ENCODE data around the gene GPR183. TPM values are rescaled to one million over a fixed set of nuclear protein-coding genes. Genes with fewer than 3 reads are reported as not detected.

Gene GPR183
- polyA plus RNA-seq, 4 donors: 2.4 to 5.7 (median 5.5) TPM; not detected in 1

- FAIRE-seq: no peak
- DNase-seq: no peak
- Histone ChIP-seq H3K4me3 (ENCODE audit: low read depth in 1 of 3, low read length in 3 of 3) (no peak overlapping the region), H3K4me1 (ENCODE audit: control insufficient read depth in 3 of 3, insufficient read depth in 2 of 3, low read depth in 1 of 3, low read length in 2 of 3) (peaks cover 0 to 15% (median 6%) of the 10 kb centered on the region in 3 donors), H3K9me3 (ENCODE audit: control insufficient read depth in 2 of 2, insufficient read depth in 1 of 2, low read depth in 1 of 2, low read length in 1 of 2) (no peaks in the 10 kb centered on the region), H3K36me3 (ENCODE audit: control insufficient read depth in 3 of 3, insufficient read depth in 2 of 3, low read depth in 1 of 3, low read length in 3 of 3) (peaks cover 0 to 13% (median 3%) of the 10 kb centered on the region in 3 donors), H3K27me3 (ENCODE audit: control insufficient read depth in 3 of 3, insufficient read depth in 3 of 3, low read length in 3 of 3) (no peaks in the 10 kb centered on the region), H3K27ac (ENCODE audit: low read depth in 1 of 3, low read length in 2 of 3) (no peak overlapping the region)
- WGBS, 3 donors: 75 to 85% (median 77%) methylated on average over 3 of the region's 3 CpGs
Observed at GRCh38 chr13:99290894-99291293, 16.3 kb downstream of the GPR183 start.

GRCh38 chr13:99289674-99290337, 17.4 kb downstream of the GPR183 start:
- no peaks in the 10 kb centered on the region for H3K9me3 ChIP-seq (ENCODE audit: control insufficient read depth in 2 of 2, insufficient read depth in 1 of 2, low read depth in 1 of 2, low read length in 1 of 2)
- FAIRE-seq: no peak

GRCh38 chr13:99289271-99289670, 17.9 kb downstream of the GPR183 start:
- Histone ChIP-seq H3K27ac (ENCODE audit: low read depth in 1 of 3, low read length in 2 of 3) (no peak overlapping the region), H3K4me3 (ENCODE audit: low read depth in 1 of 3, low read length in 3 of 3) (no peak overlapping the region), H3K36me3 (ENCODE audit: control insufficient read depth in 3 of 3, insufficient read depth in 2 of 3, low read depth in 1 of 3, low read length in 3 of 3) (peaks cover 0 to 13% (median 0%) of the 10 kb centered on the region in 3 donors), H3K4me1 (ENCODE audit: control insufficient read depth in 3 of 3, insufficient read depth in 2 of 3, low read depth in 1 of 3, low read length in 2 of 3) (peaks cover 0 to 17% (median 10%) of the 10 kb centered on the region in 3 donors), H3K9me3 (ENCODE audit: control insufficient read depth in 2 of 2, insufficient read depth in 1 of 2, low read depth in 1 of 2, low read length in 1 of 2) (no peaks in the 10 kb centered on the region), H3K27me3 (ENCODE audit: control insufficient read depth in 3 of 3, insufficient read depth in 3 of 3, low read length in 3 of 3) (no peaks in the 10 kb centered on the region)
- WGBS, 3 donors: 82 to 96% (median 88%) methylated on average over 2 of the region's 2 CpGs
- DNase-seq (no peak), FAIRE-seq (no peak)

More at GRCh38 chr13:99289674-99290337, 17.4 kb downstream of the GPR183 start:
- Histone ChIP-seq H3K4me3 (ENCODE audit: low read depth in 1 of 3, low read length in 3 of 3) (no peak overlapping the region), H3K36me3 (ENCODE audit: control insufficient read depth in 3 of 3, insufficient read depth in 2 of 3, low read depth in 1 of 3, low read length in 3 of 3) (peaks cover 0 to 13% (median 0%) of the 10 kb centered on the region in 3 donors), H3K27me3 (ENCODE audit: control insufficient read depth in 3 of 3, insufficient read depth in 3 of 3, low read length in 3 of 3) (no peaks in the 10 kb centered on the region), H3K27ac (ENCODE audit: low read depth in 1 of 3, low read length in 2 of 3) (no peak overlapping the region), H3K4me1 (ENCODE audit: control insufficient read depth in 3 of 3, insufficient read depth in 2 of 3, low read depth in 1 of 3, low read length in 2 of 3) (peaks cover 0 to 18% (median 10%) of the 10 kb centered on the region in 3 donors)
- WGBS, 3 donors: 72 to 77% (median 76%) methylated on average over 7 of the region's 7 CpGs
- no peak for DNase-seq

DNA sequence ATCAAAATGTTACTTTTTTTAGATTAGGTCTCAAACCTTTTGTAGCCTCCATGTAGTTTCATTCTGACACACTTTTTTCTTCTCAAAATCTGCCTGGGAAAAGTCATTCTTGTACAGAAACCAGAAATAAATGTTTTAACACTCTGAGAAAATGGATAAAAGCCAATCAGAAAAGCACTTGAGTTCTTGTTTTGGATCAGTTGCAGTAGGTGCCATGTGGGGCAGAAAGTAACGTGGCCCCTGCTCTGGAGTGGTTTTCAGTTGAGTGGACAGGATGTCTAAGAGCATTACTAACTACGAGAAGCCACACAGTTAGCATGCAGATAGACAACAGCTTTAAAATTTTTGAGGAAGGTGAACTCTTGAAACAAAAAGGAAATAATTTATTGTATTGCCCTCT, 19.1 kb downstream of the GPR183 start:
- Histone ChIP-seq H3K4me3 (ENCODE audit: low read depth in 1 of 3, low read length in 3 of 3) (no peak overlapping the region), H3K4me1 (ENCODE audit: control insufficient read depth in 3 of 3, insufficient read depth in 2 of 3, low read depth in 1 of 3, low read length in 2 of 3) (peaks cover 0 to 14% (median 5%) of the 10 kb centered on the region in 3 donors), H3K27me3 (ENCODE audit: control insufficient read depth in 3 of 3, insufficient read depth in 3 of 3, low read length in 3 of 3) (no peaks in the 10 kb centered on the region), H3K9me3 (ENCODE audit: control insufficient read depth in 2 of 2, insufficient read depth in 1 of 2, low read depth in 1 of 2, low read length in 1 of 2) (no peaks in the 10 kb centered on the region), H3K36me3 (ENCODE audit: control insufficient read depth in 3 of 3, insufficient read depth in 2 of 3, low read depth in 1 of 3, low read length in 3 of 3) (peaks cover 0 to 13% (median 0%) of the 10 kb centered on the region in 3 donors), H3K27ac (ENCODE audit: low read depth in 1 of 3, low read length in 2 of 3) (no peak overlapping the region)
- WGBS, 3 donors: 63 to 92% (median 67%) methylated on average over 2 of the region's 2 CpGs
- DNase-seq (no peak), FAIRE-seq (no peak)

DNA sequence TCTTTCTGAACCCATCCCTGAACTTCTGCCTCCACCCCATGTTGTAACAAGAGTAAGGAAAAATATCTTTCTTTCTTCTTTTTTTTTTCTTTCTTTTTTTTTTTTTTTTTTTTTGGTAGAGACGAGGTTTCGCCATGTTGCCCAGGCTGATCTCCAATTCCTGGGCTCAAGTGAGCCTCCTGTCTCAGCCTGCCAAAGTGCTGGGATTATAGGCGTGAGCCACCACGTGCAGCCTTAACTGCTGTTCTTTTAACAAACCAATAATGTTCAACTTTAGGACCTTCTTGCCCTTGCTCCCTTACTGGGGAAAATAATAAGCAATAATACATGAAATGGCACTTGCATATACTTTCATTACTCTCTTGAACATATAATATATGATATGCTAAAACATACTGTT, 19.6 kb downstream of the GPR183 start:
- Histone ChIP-seq H3K27me3 (ENCODE audit: control insufficient read depth in 3 of 3, insufficient read depth in 3 of 3, low read length in 3 of 3) (no peaks in the 10 kb centered on the region), H3K4me3 (ENCODE audit: low read depth in 1 of 3, low read length in 3 of 3) (no peak overlapping the region), H3K4me1 (ENCODE audit: control insufficient read depth in 3 of 3, insufficient read depth in 2 of 3, low read depth in 1 of 3, low read length in 2 of 3) (peaks cover 0 to 17% (median 5%) of the 10 kb centered on the region in 3 donors), H3K9me3 (ENCODE audit: control insufficient read depth in 2 of 2, insufficient read depth in 1 of 2, low read depth in 1 of 2, low read length in 1 of 2) (no peaks in the 10 kb centered on the region), H3K36me3 (ENCODE audit: control insufficient read depth in 3 of 3, insufficient read depth in 2 of 3, low read depth in 1 of 3, low read length in 3 of 3) (peaks cover 0 to 13% (median 0%) of the 10 kb centered on the region in 3 donors), H3K27ac (ENCODE audit: low read depth in 1 of 3, low read length in 2 of 3) (no peak overlapping the region)
- WGBS, 3 donors: 80 to 95% (median 85%) methylated on average over 4 of the region's 4 CpGs
- FAIRE-seq: no peak
- no peak for DNase-seq

- Histone ChIP-seq H3K27me3 (ENCODE audit: control insufficient read depth in 3 of 3, insufficient read depth in 3 of 3, low read length in 3 of 3) (no peaks in the 10 kb centered on the region), H3K36me3 (ENCODE audit: control insufficient read depth in 3 of 3, insufficient read depth in 2 of 3, low read depth in 1 of 3, low read length in 3 of 3) (peaks cover 0 to 19% (median 2%) of the 10 kb centered on the region in 3 donors), H3K27ac (ENCODE audit: low read depth in 1 of 3, low read length in 2 of 3) (peak overlapping the region in 2 of 3 donors; percentile 13 to 58), H3K9me3 (ENCODE audit: control insufficient read depth in 2 of 2, insufficient read depth in 1 of 2, low read depth in 1 of 2, low read length in 1 of 2) (no peaks in the 10 kb centered on the region), H3K4me1 (ENCODE audit: control insufficient read depth in 3 of 3, insufficient read depth in 2 of 3, low read depth in 1 of 3, low read length in 2 of 3) (peaks cover 0 to 17% (median 5%) of the 10 kb centered on the region in 3 donors), H3K4me3 (ENCODE audit: low read depth in 1 of 3, low read length in 3 of 3) (no peak overlapping the region)
- FAIRE-seq (no peak), DNase-seq (peak; percentile 23 to 89)
- 51 to 68% (median 67%) methylated on average over 10 of the region's 10 CpGs for whole genome bisulfite sequencing, 3 donors
Observed at GRCh38 chr13:99285432-99286182, 21.6 kb downstream of the GPR183 start.

DNA sequence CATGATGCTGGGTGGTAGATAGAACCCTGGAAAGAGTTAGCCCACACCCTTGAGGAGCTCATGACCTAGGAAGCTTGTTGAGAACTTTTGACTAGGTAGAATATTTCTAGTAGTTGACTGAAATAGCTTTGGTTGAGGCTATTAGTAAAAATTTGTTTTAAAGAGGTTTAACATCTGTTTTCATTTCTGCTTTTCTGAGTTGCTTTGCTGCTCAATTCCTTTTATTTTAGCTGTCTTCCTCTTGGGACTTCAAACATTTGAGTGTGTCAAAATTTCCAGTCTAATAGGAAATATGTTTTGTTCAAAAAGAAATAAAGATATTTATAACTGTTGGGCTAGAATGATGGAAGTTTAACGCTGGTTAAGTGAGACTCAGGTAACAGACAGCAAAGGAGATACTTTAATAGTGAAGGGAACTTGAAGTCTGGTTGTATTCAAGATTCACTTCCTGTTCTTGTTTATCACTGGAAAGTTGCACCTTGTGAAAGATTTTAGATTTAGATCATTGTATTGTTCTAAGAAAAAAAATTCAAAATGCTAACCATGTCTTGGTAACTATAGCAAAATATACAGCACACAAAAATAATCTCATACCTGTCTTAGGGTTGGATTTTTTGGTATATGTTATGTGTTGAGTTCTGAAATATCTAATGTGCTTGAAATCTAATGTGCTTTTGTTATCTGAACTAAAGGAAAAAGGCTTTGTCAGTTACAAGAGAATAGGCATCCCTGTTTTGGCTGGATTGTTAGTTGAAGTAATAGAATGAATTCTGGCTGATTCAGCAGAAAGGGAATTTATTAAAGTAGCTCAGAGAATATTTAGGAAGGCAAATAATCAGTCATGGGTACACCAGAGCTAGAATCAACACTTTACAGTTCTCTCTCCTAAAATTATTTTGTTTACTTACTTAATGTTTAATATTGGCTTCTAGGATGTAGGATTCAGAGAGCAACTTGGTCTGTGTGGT, 24.7 kb downstream of the GPR183 start:
- no peak for FAIRE-seq
- H3K27ac ChIP-seq (ENCODE audit: low read depth in 1 of 3, low read length in 2 of 3): peak overlapping the region in 2 of 3 donors; percentile 41 to 86
- peaks cover 0 to 17% (median 5%) of the 10 kb centered on the region in 3 donors for H3K4me1 ChIP-seq (ENCODE audit: control insufficient read depth in 3 of 3, insufficient read depth in 2 of 3, low read depth in 1 of 3, low read length in 2 of 3)
- no peaks in the 10 kb centered on the region for H3K27me3 ChIP-seq (ENCODE audit: control insufficient read depth in 3 of 3, insufficient read depth in 3 of 3, low read length in 3 of 3)
- peaks cover 0 to 18% (median 5%) of the 10 kb centered on the region in 3 donors for H3K36me3 ChIP-seq (ENCODE audit: control insufficient read depth in 3 of 3, insufficient read depth in 2 of 3, low read depth in 1 of 3, low read length in 3 of 3)
- no peak overlapping the region for H3K4me3 ChIP-seq (ENCODE audit: low read depth in 1 of 3, low read length in 3 of 3)
- WGBS, 3 donors: 59 to 94% (median 67%) methylated on average over 1 of the region's 1 CpG
- H3K9me3 ChIP-seq (ENCODE audit: control insufficient read depth in 2 of 2, insufficient read depth in 1 of 2, low read depth in 1 of 2, low read length in 1 of 2): no peaks in the 10 kb centered on the region
- DNase-seq: no peak
